GM23248 (cell line): ENCODE data around the gene TSPYL4.

Experiments used
- EZH2 ChIP-seq: fragments of 200-600 bp; sonication (generic); IDR thresholded peaks from 2 replicates; pipeline ENCODE4 v1.6.1; 2018; ENCODE audit warnings: antibody characterized with exemption, mild to moderate bottlenecking; ENCODE audit not compliant: insufficient read depth, poor library complexity, severe bottlenecking
- EZH2phosphoT487 ChIP-seq: fragments of 200-600 bp; sonication (generic); IDR thresholded peaks from 2 replicates; pipeline ENCODE4 v1.6.1; 2018; ENCODE audit warnings: antibody characterized with exemption, moderate library complexity, mild to moderate bottlenecking, low read depth; ENCODE audit not compliant: insufficient read depth

GRCh38 chr6:116265041-116265829 is 11.4 kb upstream of the TSPYL4 start:
- no peak for TF ChIP-seq EZH2
- no peak for TF ChIP-seq EZH2phosphoT487
